Astrocyte of the spinal cord (primary cell): ENCODE measurements around the gene CALN1.

Source experiments
- DNase-seq: peaks from one replicate; pipeline ENCODE4 v3.0.0; 2011; ENCODE audit warnings: low read depth, low spot score
- H3K4me3 ChIP-seq: 2 replicates; pipeline ENCODE4 v1.5.1; 2011; ENCODE audit warnings: low read depth, mild to moderate bottlenecking, low read length, moderate library complexity
- CTCF ChIP-seq: IDR thresholded peaks from 2 replicates; pipeline ENCODE4 v1.5.1; 2012; ENCODE audit warnings: low read depth, mild to moderate bottlenecking, low read length, inconsistent platforms
- in situ Hi-C: cut with HindIII; loops from 2 replicates; pipeline ENCODE4 v1.10.0; 2017; ENCODE audit warnings: low sequenced_read_pairs

The CALN1 gene

GRCh38 chr7:72015136-72015535, 397.0 kb downstream of the CALN1 start:
- no peak for TF ChIP-seq CTCF
- in situ Hi-C loops = no loop called here
- DNase-seq = no peak
- no peak overlapping the region for H3K4me3 ChIP-seq

- in situ Hi-C loops = no loop called here
- no peak for TF ChIP-seq CTCF
- no peak for DNase-seq
- H3K4me3 ChIP-seq = no peak overlapping the region
These were observed 405.1 kb downstream of the CALN1 start for GRCh38 chr7:72007018-72007417.

- no peak for TF ChIP-seq CTCF
- no peak overlapping the region for H3K4me3 ChIP-seq
- in situ Hi-C loops = no loop called here
- no peak for DNase-seq
These were observed 408.9 kb downstream of the CALN1 start for GRCh38 chr7:72003236-72003635.

GRCh38 chr7:71996141-71996540, 416.0 kb downstream of the CALN1 start:
- H3K4me3 ChIP-seq = no peak overlapping the region
- in situ Hi-C loops = no loop called here
- TF ChIP-seq CTCF = no peak
- no peak for DNase-seq

- in situ Hi-C loops = no loop called here
- H3K4me3 ChIP-seq = no peak overlapping the region
- DNase-seq = no peak
- TF ChIP-seq CTCF = no peak
These were observed 417.0 kb downstream of the CALN1 start for GRCh38 chr7:71995111-71995510.

GRCh38 chr7:71991586-71991985, 420.6 kb downstream of the CALN1 start:
- in situ Hi-C loops = no loop called here
- no peak for TF ChIP-seq CTCF
- no peak for DNase-seq
- H3K4me3 ChIP-seq = no peak overlapping the region

GRCh38 chr7:71990138-71990462, 422.0 kb downstream of the CALN1 start:
- no peak for TF ChIP-seq CTCF
- DNase-seq = no peak
- in situ Hi-C loops = no loop called here
- no peak overlapping the region for H3K4me3 ChIP-seq
